GM23338 (cell line): Measurements from ENCODE around the gene PCDHGA11. TPM values are rescaled to one million over a fixed set of nuclear protein-coding genes. Genes with fewer than 3 reads are reported as not detected.
"Not testable (repeated sequence)": the region's sequence is repeated elsewhere in the genome, so short reads cannot be mapped to it uniquely, and the experiment has no call there.

Source experiments
- ATAC-seq: fragments of 200-7000 bp; cut with Tn5 transposase; 3 replicates; pipeline ENCODE4 v1.9.1; 2020
- DNase-seq: peaks from one replicate; pipeline ENCODE4 v3.0.0-alpha.2; 2015; ENCODE audit warnings: low spot score
- H2AFZ ChIP-seq: fragments of 200-600 bp; sonication (generic); 2 replicates; pipeline ENCODE4 v1.8.0; 2016; ENCODE audit warnings: antibody characterized with exemption, mild to moderate bottlenecking, moderate library complexity
- H3F3A ChIP-seq: fragments of 200-600 bp; sonication (generic); replicated peaks from 2 replicates; pipeline ENCODE4 v1.8.0; 2017; ENCODE audit warnings: antibody characterized with exemption, mixed run types, low read depth
- H3K27ac ChIP-seq: fragments of 200-600 bp; sonication (generic); 2 replicates; pipeline ENCODE4 v1.6.1; 2016; ENCODE audit warnings: low read depth
- H3K27me3 ChIP-seq: fragments of 200-600 bp; sonication (generic); 2 replicates; pipeline ENCODE4 v1.8.0; 2016; ENCODE audit warnings: mild to moderate bottlenecking, mixed run types, moderate library complexity; ENCODE audit not compliant: insufficient read depth
- H3K36me3 ChIP-seq: fragments of 200-600 bp; sonication (generic); 2 replicates; pipeline ENCODE4 v1.8.0; 2016; ENCODE audit warnings: mild to moderate bottlenecking; ENCODE audit not compliant: insufficient read depth
- H3K4me1 ChIP-seq: fragments of 200-600 bp; sonication (generic); 2 replicates; pipeline ENCODE4 v1.8.0; 2016; ENCODE audit warnings: mild to moderate bottlenecking, moderate library complexity; ENCODE audit not compliant: insufficient read depth
- H3K4me2 ChIP-seq: fragments of 200-600 bp; sonication (generic); 2 replicates; pipeline ENCODE4 v1.7.1; 2017; ENCODE audit warnings: mixed run types
- H3K4me3 ChIP-seq: fragments of 200-600 bp; sonication (generic); 2 replicates; pipeline ENCODE4 v1.6.1; 2016; ENCODE audit warnings: mixed run types
- H3K79me2 ChIP-seq: fragments of 200-600 bp; sonication (generic); replicated peaks from 2 replicates; pipeline ENCODE4 v1.8.0; 2017; ENCODE audit warnings: mild to moderate bottlenecking; ENCODE audit not compliant: insufficient read depth
- H3K9me2 ChIP-seq: fragments of 200-600 bp; sonication (generic); 2 replicates; pipeline ENCODE4 v1.8.0; 2017; ENCODE audit not compliant: insufficient read depth
- H4K20me1 ChIP-seq: fragments of 200-600 bp; sonication (generic); replicated peaks from 2 replicates; pipeline ENCODE4 v1.8.0; 2017; ENCODE audit warnings: mild to moderate bottlenecking; ENCODE audit not compliant: insufficient read depth
- H3K27ac Mint-ChIP-seq: 2 replicates; pipeline ENCODE4 v1.8.0; 2020; ENCODE audit warnings: inconsistent platforms, mild to moderate bottlenecking, moderate library complexity, mixed read lengths
- H3K27me3 Mint-ChIP-seq: 3 replicates; pipeline ENCODE4 v1.8.0; 2022; ENCODE audit warnings: low read depth, mild to moderate bottlenecking, moderate library complexity, mixed read lengths, inconsistent platforms; ENCODE audit not compliant: insufficient read depth, poor library complexity
- H3K36me3 Mint-ChIP-seq: 3 replicates; pipeline ENCODE4 v1.8.0; 2021; ENCODE audit warnings: low read depth, mild to moderate bottlenecking, inconsistent platforms, moderate library complexity, mixed read lengths
- H3K4me1 Mint-ChIP-seq: 3 replicates; pipeline ENCODE4 v1.8.0; 2020; ENCODE audit warnings: mild to moderate bottlenecking, inconsistent platforms, mixed read lengths
- H3K4me3 Mint-ChIP-seq: 3 replicates; pipeline ENCODE4 v1.8.0; 2021; ENCODE audit warnings: moderate library complexity, mild to moderate bottlenecking, inconsistent platforms, mixed read lengths
- H3K9me3 Mint-ChIP-seq: 3 replicates; pipeline ENCODE4 v1.8.0; 2020; ENCODE audit warnings: moderate library complexity, mild to moderate bottlenecking, inconsistent platforms, mixed read lengths
- EZH2 ChIP-seq: fragments of 200-600 bp; sonication (generic); IDR thresholded peaks from one replicate; pipeline ENCODE4 v1.8.0; 2017; ENCODE audit warnings: antibody characterized with exemption, mild to moderate bottlenecking, low read depth; ENCODE audit not compliant: unreplicated experiment
- EZH2phosphoT487 ChIP-seq: fragments of 200-600 bp; sonication (generic); IDR thresholded peaks from one replicate; pipeline ENCODE4 v1.8.1; 2018; ENCODE audit warnings: antibody characterized with exemption; ENCODE audit not compliant: unreplicated experiment
- POLR2AphosphoS5 ChIP-seq: IDR thresholded peaks from 2 replicates; pipeline ENCODE4 v1.6.1; 2016; ENCODE audit warnings: antibody characterized with exemption, low read depth
- STAT1 ChIP-seq: IDR thresholded peaks from one replicate; pipeline ENCODE4 v1.6.1; 2016; ENCODE audit warnings: antibody characterized with exemption; ENCODE audit not compliant: unreplicated experiment
- ZNF114 ChIP-seq: fragments of 250-450 bp; sonication (Bioruptor Pico); IDR thresholded peaks from 2 replicates; pipeline ENCODE4 v1.5.0; 2020; ENCODE audit warnings: mild to moderate bottlenecking, moderate library complexity
- ZNF331 ChIP-seq: fragments of 250-450 bp; sonication (Bioruptor Pico); IDR thresholded peaks from 2 replicates; pipeline ENCODE4 v1.5.0; 2020; ENCODE audit warnings: low read depth, mild to moderate bottlenecking, moderate library complexity
- polyA plus RNA-seq: library from polyadenylated mRNA; unstranded; fragments of >200 nt; fragmentation: Nextera tagmentation; extraction: Ambion mirVana; gene quantifications from 2 replicates; pipeline ENCODE4 v1.2.1, GENCODE V29; 2016
- total RNA-seq: library from RNA; depleted of rRNA; stranded (reverse); fragments of >200 nt; shearing (Covaris generic); gene quantifications from 2 replicates; pipeline ENCODE4 v1.2.3, GENCODE V29; 2014
- TF ChIP-seq, protein P1 (sequence below), 2 experiments: fragments of 200-600 bp in 1 of 2; sonication (generic) in 1 of 2; conservative IDR thresholded peaks; 2 replicates each; pipeline versions ENCODE4 v1.5.1 to v1.6.1; 2016 to 2017; ENCODE audit warnings: antibody characterized with exemption in 2 of 2, low read depth in 2 of 2, mild to moderate bottlenecking in 2 of 2, moderate library complexity in 1 of 2
- TF ChIP-seq, protein P2 (sequence below): IDR thresholded peaks from one replicate; pipeline ENCODE4 v1.6.1; 2018; ENCODE audit warnings: antibody characterized with exemption; ENCODE audit not compliant: unreplicated experiment
- TF ChIP-seq, protein P3 (sequence below): IDR thresholded peaks from 2 replicates; pipeline ENCODE4 v1.6.1; 2016; ENCODE audit warnings: antibody characterized with exemption

Gene PCDHGA11
- total and polyA plus RNA-seq, 2 experiments from 2014 or later, result 3.0 to 10.7 TPM

DNA sequence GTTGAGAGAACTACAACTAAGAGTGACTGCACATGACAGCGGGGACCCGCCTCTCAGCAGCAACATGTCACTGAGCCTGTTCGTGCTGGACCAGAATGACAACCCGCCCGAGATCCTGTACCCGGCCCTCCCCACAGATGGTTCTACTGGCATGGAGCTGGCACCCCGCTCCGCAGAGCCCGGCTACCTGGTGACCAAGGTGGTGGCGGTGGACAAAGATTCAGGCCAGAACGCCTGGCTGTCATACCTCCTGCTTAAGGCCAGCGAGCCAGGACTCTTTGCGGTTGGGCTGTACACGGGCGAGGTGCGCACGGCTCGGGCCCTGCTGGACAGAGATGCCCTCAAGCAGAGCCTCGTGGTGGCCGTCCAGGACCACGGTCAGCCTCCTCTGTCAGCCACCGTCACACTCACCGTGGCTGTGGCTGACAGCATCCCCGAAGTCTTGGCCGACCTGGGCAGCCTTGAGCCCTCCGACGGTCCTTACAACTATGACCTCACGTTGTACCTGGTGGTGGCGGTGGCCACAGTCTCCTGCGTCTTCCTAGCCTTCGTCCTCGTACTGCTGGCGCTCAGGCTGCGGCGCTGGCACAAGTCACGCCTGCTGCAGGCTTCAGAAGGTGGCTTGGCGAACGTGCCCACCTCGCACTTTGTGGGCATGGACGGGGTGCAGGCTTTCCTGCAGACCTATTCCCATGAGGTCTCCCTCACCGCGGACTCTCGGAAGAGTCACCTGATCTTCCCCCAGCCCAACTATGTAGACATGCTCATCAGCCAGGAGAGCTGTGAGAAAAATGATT is 36.2 kb upstream of the PCDHGA11 start (continued):
- TF ChIP-seq STAT1 (no peak), ZNF114 (no peak), ZNF331 (CRISPR knock-in tag) (no peak), EZH2 (no peak), EZH2phosphoT487 (no peak)
- TF ChIP-seq, protein P1, sequence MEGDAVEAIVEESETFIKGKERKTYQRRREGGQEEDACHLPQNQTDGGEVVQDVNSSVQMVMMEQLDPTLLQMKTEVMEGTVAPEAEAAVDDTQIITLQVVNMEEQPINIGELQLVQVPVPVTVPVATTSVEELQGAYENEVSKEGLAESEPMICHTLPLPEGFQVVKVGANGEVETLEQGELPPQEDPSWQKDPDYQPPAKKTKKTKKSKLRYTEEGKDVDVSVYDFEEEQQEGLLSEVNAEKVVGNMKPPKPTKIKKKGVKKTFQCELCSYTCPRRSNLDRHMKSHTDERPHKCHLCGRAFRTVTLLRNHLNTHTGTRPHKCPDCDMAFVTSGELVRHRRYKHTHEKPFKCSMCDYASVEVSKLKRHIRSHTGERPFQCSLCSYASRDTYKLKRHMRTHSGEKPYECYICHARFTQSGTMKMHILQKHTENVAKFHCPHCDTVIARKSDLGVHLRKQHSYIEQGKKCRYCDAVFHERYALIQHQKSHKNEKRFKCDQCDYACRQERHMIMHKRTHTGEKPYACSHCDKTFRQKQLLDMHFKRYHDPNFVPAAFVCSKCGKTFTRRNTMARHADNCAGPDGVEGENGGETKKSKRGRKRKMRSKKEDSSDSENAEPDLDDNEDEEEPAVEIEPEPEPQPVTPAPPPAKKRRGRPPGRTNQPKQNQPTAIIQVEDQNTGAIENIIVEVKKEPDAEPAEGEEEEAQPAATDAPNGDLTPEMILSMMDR (conservative IDR thresholded peaks at IDR 0.05; ENCODE audit: low read depth in 2 of 2), result no peak
- TF ChIP-seq, protein P2, sequence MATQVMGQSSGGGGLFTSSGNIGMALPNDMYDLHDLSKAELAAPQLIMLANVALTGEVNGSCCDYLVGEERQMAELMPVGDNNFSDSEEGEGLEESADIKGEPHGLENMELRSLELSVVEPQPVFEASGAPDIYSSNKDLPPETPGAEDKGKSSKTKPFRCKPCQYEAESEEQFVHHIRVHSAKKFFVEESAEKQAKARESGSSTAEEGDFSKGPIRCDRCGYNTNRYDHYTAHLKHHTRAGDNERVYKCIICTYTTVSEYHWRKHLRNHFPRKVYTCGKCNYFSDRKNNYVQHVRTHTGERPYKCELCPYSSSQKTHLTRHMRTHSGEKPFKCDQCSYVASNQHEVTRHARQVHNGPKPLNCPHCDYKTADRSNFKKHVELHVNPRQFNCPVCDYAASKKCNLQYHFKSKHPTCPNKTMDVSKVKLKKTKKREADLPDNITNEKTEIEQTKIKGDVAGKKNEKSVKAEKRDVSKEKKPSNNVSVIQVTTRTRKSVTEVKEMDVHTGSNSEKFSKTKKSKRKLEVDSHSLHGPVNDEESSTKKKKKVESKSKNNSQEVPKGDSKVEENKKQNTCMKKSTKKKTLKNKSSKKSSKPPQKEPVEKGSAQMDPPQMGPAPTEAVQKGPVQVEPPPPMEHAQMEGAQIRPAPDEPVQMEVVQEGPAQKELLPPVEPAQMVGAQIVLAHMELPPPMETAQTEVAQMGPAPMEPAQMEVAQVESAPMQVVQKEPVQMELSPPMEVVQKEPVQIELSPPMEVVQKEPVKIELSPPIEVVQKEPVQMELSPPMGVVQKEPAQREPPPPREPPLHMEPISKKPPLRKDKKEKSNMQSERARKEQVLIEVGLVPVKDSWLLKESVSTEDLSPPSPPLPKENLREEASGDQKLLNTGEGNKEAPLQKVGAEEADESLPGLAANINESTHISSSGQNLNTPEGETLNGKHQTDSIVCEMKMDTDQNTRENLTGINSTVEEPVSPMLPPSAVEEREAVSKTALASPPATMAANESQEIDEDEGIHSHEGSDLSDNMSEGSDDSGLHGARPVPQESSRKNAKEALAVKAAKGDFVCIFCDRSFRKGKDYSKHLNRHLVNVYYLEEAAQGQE, result no peak
- TF ChIP-seq, protein P3, sequence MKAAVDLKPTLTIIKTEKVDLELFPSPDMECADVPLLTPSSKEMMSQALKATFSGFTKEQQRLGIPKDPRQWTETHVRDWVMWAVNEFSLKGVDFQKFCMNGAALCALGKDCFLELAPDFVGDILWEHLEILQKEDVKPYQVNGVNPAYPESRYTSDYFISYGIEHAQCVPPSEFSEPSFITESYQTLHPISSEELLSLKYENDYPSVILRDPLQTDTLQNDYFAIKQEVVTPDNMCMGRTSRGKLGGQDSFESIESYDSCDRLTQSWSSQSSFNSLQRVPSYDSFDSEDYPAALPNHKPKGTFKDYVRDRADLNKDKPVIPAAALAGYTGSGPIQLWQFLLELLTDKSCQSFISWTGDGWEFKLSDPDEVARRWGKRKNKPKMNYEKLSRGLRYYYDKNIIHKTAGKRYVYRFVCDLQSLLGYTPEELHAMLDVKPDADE, result no peak

DNA sequence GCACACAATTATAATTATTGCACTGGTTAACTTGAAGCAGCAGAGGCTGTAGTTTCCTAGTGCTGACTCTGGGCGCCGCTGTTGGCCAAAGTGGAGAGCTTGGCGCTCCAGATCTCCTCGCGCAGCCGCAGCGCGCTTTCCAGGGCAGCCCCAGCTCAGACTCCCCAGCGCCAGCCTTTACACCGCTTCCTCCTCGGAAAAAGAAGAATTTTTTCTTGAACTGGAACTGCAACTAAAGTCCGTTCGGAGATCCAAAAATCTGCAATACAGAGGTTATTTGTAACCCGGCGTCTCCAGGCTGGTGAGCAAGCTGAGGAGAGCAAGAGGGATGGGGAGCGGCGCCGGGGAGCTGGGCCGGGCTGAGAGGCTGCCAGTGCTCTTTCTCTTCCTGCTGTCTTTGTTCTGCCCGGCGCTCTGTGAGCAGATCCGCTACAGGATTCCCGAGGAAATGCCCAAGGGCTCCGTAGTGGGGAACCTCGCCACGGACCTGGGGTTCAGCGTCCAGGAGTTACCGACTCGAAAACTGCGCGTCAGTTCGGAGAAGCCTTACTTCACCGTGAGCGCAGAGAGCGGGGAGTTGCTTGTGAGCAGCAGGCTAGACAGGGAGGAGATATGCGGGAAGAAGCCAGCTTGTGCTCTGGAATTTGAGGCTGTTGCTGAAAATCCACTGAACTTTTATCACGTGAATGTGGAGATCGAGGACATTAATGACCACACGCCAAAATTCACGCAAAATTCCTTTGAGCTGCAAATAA is 33.1 kb upstream of the PCDHGA11 start, which contains the start of gene PCDHGB4:
PCDHGB4 (plus strand) TSS at position 142 of the 755 bp plus-strand sequence; CDS start at position 329, 187 bp downstream.
- not testable (repeated sequence) for H3K4me1 Mint-ChIP-seq

More for the DNA sequence above, 33.1 kb upstream of the PCDHGA11 start, which contains the start of gene PCDHGB4:
- H3K36me3 Mint-ChIP-seq, result peaks cover 74% of the 10 kb centered on the region
- not testable (repeated sequence) for H3K79me2 ChIP-seq, H3K27me3 ChIP-seq, H3K4me1 ChIP-seq, H3K27me3 Mint-ChIP-seq, H3K9me2 ChIP-seq, H4K20me1 ChIP-seq, H3K36me3 ChIP-seq, H3K27ac Mint-ChIP-seq, H3F3A ChIP-seq, H3K27ac ChIP-seq, H2AFZ ChIP-seq
- DNase-seq, result peak; percentile 81
- peak; percentile 92 for ATAC-seq
- H3K4me3 Mint-ChIP-seq, result peak within 1 kb of the TSS; percentile 72
- peak; percentile 14; the same call in 1 of the 2 replicates for TF ChIP-seq POLR2AphosphoS5
- TF ChIP-seq, protein P1 (conservative IDR thresholded peaks at IDR 0.05; ENCODE audit: low read depth in 2 of 2), result peak; percentile 72 to 75
- H3K9me3 Mint-ChIP-seq, result peaks cover 89% of the 10 kb centered on the region
- Histone ChIP-seq H3K4me3 (peak within 1 kb of the TSS; percentile 52), H3K4me2 (peak within 1 kb of the TSS; percentile 67)
